Measurements from ENCODE around the gene CTNNA1.
"Not testable (repeated sequence)": the region's sequence is repeated elsewhere in the genome, so short reads cannot be mapped to it uniquely, and the experiment has no call there.

CTNNA1 gene

GRCh38 chr5:138725818-138726416, 27.3 kb upstream of the CTNNA1 start:
- DNase-seq: no peak

GRCh38 chr5:138726848-138727247, 26.4 kb upstream of the CTNNA1 start:
- no peak for DNase-seq

- DNase-seq: not testable (repeated sequence)
Measured at GRCh38 chr5:138730496-138730895, 22.7 kb upstream of the CTNNA1 start.

- DNase-seq: no peak
Measured at GRCh38 chr5:138732466-138732865, 20.8 kb upstream of the CTNNA1 start.

- DNase-seq: no peak
Measured at GRCh38 chr5:138732933-138733332, 20.3 kb upstream of the CTNNA1 start.

- DNase-seq: no peak
Measured at GRCh38 chr5:138733509-138733908, 19.7 kb upstream of the CTNNA1 start.

GRCh38 chr5:138736293-138736692, 16.9 kb upstream of the CTNNA1 start:
- DNase-seq: no peak

- no peak for DNase-seq
Measured at GRCh38 chr5:138737494-138738265, 15.5 kb upstream of the CTNNA1 start.

GRCh38 chr5:138738399-138738798, 14.8 kb upstream of the CTNNA1 start:
- DNase-seq: no peak

- no peak for DNase-seq
Measured at GRCh38 chr5:138739938-138740337, 13.3 kb upstream of the CTNNA1 start.

GRCh38 chr5:138743484-138743883, 9.7 kb upstream of the CTNNA1 start:
- no peak for DNase-seq

GRCh38 chr5:138745268-138745667, 8.0 kb upstream of the CTNNA1 start:
- no peak for DNase-seq

GRCh38 chr5:138748630-138749081, 4.6 kb upstream of the CTNNA1 start:
- no peak for DNase-seq

- not testable (repeated sequence) for DNase-seq
Measured at GRCh38 chr5:138751344-138751743, 1.9 kb upstream of the CTNNA1 start.

- no peak for DNase-seq
Measured at GRCh38 chr5:138752341-138752950, 779 bp upstream of the CTNNA1 start.

- peak; percentile 28 for DNase-seq
Measured at GRCh38 chr5:138753794-138754698, 821 bp downstream of the CTNNA1 start.

- DNase-seq: no peak
Measured at GRCh38 chr5:138754699-138755057, 1.5 kb downstream of the CTNNA1 start.

GRCh38 chr5:138755084-138755748, 2.0 kb downstream of the CTNNA1 start:
- no peak for DNase-seq

- no peak for DNase-seq
Measured at GRCh38 chr5:138757061-138757776, 4.0 kb downstream of the CTNNA1 start.

GRCh38 chr5:138760448-138761110, 7.4 kb downstream of the CTNNA1 start:
- DNase-seq: no peak

GRCh38 chr5:138761115-138761514, 7.9 kb downstream of the CTNNA1 start:
- DNase-seq: not testable (repeated sequence)

Data from NCI-H187 treated with DMSO at 0.1 percent for 48 hours (cell line).